Upper lobe of right lung (tissue), 1 donor: ENCODE measurements around the gene RNF151. TPM values are rescaled to one million over a fixed set of nuclear protein-coding genes. Genes with fewer than 3 reads are reported as not detected.

Source experiments
- ATAC-seq: fragments of 200-7000 bp; cut with Tn5 transposase; one replicate; pipeline ENCODE4 v1.9.1; 2020; ENCODE audit warnings: mild to moderate bottlenecking, moderate library complexity
- DNase-seq: peaks from one replicate; pipeline ENCODE4 v3.0.0-alpha.2; 2020
- H3K27ac ChIP-seq: fragments of 200-600 bp; one replicate; pipeline ENCODE4 v1.8.0; 2022
- H3K27me3 ChIP-seq: fragments of 200-600 bp; one replicate; pipeline ENCODE4 v1.8.0; 2022; ENCODE audit warnings: mild to moderate bottlenecking
- H3K36me3 ChIP-seq: fragments of 200-600 bp; one replicate; pipeline ENCODE4 v1.8.0; 2022
- H3K4me1 ChIP-seq: fragments of 200-600 bp; one replicate; pipeline ENCODE4 v1.8.0; 2022
- H3K4me3 ChIP-seq: fragments of 200-600 bp; one replicate; pipeline ENCODE4 v1.8.0; 2022; ENCODE audit warnings: mild to moderate bottlenecking
- H3K9me3 ChIP-seq: fragments of 200-600 bp; one replicate; pipeline ENCODE4 v1.8.0; 2022
- intact Hi-C: fragments of 100-400 bp; cut with DNase I; formaldehyde crosslinking; loops from one replicate; pipeline ENCODE4 v1.11.0; 2022
- total RNA-seq: library from RNA; stranded (reverse); fragmentation: NEBNext Ultra II Directional; extraction: Animal tissue kit (Norgen Biotek cat#: 25700); gene quantifications from one replicate; pipeline ENCODE4 v1.2.1, GENCODE V29; 2021
- TF ChIP-seq, protein P1 (sequence below): fragments of 200-600 bp; IDR thresholded peaks from one replicate; pipeline ENCODE4 v1.8.0; 2022; ENCODE audit warnings: antibody characterized with exemption
- donor health status: DM: no; HTN: yes; CAD: no; lungs with severe emphysema.

RNF151 gene
- total RNA-seq, 1 donor from 2014 or later: not detected

DNA sequence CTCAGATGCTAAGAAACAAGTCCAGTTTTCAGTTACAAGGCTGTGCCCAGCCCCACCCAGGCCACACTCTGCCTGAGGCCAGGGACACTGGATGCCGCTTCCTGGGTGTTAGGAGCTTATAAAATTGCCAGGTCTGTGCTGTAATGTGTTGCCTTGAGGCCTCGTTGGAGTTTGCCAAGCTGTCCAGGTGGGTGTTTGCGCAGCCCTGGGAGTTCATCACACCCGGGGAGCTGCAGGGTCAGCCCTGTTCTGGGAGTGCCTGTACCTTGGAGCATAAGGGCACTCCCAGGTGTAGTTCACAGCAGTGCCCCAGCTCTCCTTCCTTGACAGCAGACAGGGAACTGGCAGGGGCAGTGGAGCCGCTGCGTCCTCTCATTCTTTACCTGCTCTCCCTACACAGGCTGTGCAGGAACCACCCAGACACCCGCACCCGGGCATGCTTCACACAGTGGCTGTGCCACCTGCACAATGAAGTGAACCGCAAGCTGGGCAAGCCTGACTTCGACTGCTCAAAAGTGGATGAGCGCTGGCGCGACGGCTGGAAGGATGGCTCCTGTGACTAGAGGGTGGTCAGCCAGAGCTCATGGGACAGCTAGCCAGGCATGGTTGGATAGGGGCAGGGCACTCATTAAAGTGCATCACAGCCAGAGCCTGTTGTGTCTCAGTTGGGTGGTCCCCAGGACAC, 19.0 kb downstream of the RNF151 start:
- Histone ChIP-seq H3K36me3 (peaks cover 20% of the 10 kb centered on the region), H3K9me3 (no peaks in the 10 kb centered on the region), H3K27me3 (peaks cover 33% of the 10 kb centered on the region), H3K4me3 (no peak overlapping the region), H3K27ac (no peak overlapping the region), H3K4me1 (peaks cover 23% of the 10 kb centered on the region)
- TF ChIP-seq, protein P1, sequence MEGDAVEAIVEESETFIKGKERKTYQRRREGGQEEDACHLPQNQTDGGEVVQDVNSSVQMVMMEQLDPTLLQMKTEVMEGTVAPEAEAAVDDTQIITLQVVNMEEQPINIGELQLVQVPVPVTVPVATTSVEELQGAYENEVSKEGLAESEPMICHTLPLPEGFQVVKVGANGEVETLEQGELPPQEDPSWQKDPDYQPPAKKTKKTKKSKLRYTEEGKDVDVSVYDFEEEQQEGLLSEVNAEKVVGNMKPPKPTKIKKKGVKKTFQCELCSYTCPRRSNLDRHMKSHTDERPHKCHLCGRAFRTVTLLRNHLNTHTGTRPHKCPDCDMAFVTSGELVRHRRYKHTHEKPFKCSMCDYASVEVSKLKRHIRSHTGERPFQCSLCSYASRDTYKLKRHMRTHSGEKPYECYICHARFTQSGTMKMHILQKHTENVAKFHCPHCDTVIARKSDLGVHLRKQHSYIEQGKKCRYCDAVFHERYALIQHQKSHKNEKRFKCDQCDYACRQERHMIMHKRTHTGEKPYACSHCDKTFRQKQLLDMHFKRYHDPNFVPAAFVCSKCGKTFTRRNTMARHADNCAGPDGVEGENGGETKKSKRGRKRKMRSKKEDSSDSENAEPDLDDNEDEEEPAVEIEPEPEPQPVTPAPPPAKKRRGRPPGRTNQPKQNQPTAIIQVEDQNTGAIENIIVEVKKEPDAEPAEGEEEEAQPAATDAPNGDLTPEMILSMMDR: no peak
- no peak for ATAC-seq
- no peak for DNase-seq
- intact Hi-C loops: no loop called here

DNA sequence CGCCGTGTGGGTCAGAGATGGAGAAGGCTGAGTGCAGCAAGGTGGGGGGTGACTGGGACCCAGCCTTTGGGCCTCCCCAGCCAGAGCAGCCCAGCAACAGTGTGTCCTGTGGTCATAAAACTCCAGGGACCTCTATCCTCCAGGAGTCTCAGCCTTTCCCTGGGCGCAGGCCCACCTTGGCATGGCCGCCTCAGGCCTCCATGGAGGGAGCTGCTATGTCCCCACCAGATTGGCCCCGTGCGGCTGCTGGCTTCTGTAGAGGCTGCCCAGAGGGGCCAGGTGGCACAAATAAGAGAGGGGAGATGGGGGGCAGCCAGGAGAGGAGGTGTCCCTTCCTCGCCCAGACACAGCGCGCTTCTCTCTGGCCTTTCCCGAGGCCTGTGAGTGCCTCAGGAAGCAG, 20.5 kb downstream of the RNF151 start:
- DNase-seq (no peak), ATAC-seq (no peak)
- no peaks in the 10 kb centered on the region for H3K9me3 ChIP-seq
- H3K27ac ChIP-seq: no peak overlapping the region
- peaks cover 31% of the 10 kb centered on the region for H3K27me3 ChIP-seq
- peaks cover 35% of the 10 kb centered on the region for H3K4me1 ChIP-seq
- intact Hi-C loops: no loop called here
- H3K4me3 ChIP-seq: no peak overlapping the region
- TF ChIP-seq, protein P1: no peak
- H3K36me3 ChIP-seq: peaks cover 20% of the 10 kb centered on the region

DNA sequence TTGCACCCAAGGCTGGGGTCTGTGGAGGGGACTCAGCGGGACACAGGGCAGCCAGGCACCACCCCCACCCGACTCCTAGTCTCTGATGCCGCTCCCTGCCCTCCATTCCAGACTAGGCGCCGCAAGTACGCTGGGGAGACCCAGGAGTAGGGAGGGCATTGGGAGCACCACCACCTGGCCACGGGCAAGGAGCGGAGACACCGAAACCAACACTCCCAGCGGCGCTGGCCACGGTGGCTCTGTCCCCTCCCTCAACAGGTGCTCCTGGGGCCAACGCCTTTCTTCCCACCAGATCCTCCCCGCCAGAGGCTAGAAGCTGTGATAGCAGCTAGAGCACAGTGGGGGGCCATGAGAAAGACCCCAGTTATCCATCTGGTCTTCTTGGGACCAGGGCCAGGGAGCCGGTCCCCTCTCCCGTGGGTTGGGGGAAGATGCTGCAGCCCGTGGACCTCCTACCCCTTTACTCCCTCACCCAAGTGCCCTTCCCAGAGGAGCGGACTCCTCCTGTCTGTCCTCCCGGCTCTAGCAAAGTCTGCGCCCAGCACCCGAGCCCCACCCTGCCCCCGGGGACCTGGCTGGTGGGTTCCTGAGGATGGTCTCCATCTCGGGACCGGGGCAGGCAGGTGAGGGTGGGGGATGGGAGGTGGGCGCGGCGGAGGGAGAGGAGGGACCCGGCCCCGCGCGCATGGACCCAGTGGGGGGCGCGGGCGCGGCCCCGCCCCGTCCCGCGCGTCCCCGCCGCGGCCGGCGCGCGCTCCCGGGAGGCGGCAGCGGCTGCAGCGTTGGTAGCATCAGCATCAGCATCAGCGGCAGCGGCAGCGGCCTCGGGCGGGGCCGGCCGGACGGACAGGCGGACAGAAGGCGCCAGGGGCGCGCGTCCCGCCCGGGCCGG, 22.8 kb downstream of the RNF151 start, which contains the start of gene SYNGR3:
Gene SYNGR3 (plus strand): TSS at position 762 of the 892 bp plus-strand sequence. CDS start 133 bp downstream, outside the sequence.
- Histone ChIP-seq H3K4me3 (peak within 1 kb of the TSS; percentile 41), H3K36me3 (peaks cover 20% of the 10 kb centered on the region), H3K9me3 (no peaks in the 10 kb centered on the region), H3K4me1 (peaks cover 27% of the 10 kb centered on the region), H3K27me3 (peaks cover 27% of the 10 kb centered on the region), H3K27ac (no peak within 1 kb of the TSS)
- DNase-seq (no peak), ATAC-seq (no peak)
- TF ChIP-seq, protein P1: no peak
- intact Hi-C loops: no loop called here

DNA sequence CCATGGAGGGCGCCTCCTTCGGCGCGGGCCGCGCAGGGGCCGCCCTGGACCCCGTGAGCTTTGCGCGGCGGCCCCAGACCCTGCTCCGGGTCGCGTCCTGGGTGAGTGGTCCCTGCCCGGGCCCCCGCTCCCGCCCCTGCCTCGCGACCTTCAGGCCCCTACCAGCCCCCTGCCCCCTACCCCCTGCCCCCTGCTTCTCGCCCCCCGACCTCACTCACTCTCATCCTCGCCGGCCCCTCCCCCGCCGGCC, 23.4 kb downstream of the RNF151 start:
- no peaks in the 10 kb centered on the region for H3K9me3 ChIP-seq
- H3K4me3 ChIP-seq: no peak overlapping the region
- peaks cover 20% of the 10 kb centered on the region for H3K36me3 ChIP-seq
- DNase-seq (no peak), ATAC-seq (no peak)
- H3K27ac ChIP-seq: no peak overlapping the region
- peaks cover 21% of the 10 kb centered on the region for H3K4me1 ChIP-seq
- intact Hi-C loops: no loop called here
- H3K27me3 ChIP-seq: peaks cover 27% of the 10 kb centered on the region
- TF ChIP-seq, protein P1: no peak

DNA sequence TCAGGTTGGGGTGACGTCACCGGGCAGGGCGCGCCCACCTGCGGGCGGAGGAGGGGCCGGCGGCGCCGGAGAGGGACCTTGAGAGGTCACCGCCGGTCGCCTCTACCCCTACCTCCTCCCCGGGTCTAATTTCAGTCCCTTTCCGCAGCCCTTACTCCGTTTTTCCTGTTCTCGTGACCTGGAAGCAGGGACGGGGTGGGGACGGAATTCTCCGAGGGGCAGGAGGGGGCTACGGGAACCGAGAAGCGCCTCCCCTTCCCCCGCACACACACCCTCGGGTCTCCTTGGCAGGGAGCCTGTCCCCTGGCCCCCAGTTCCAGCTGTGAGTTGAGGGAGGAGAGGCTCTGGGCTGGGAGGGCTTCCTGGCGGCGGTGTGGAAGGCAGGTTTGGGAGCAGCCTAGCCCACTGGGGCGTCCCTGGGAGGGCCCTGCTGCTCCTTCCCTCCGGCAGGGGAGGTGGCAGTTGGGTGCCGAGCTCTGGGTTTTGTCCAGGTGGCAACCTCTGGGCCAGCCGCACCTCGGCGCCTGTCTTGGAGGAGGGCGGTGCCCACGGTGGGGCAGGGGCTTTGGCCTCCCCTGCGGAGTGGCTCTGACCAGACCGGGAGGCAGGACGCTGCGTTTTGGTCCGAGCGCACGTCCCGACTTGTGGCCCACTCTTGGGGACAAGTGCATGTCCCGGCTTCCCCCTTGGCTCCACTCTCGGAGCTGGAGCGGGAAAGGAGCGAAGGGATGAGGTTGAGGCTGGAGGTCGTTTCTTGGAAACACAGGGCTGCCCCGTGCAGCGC, 23.9 kb downstream of the RNF151 start:
- H3K27me3 ChIP-seq: peaks cover 27% of the 10 kb centered on the region
- TF ChIP-seq, protein P1: no peak
- H3K27ac ChIP-seq: no peak overlapping the region
- no peak for ATAC-seq
- DNase-seq: no peak
- peaks cover 16% of the 10 kb centered on the region for H3K4me1 ChIP-seq
- peak overlapping the region; percentile 41 for H3K4me3 ChIP-seq
- no peaks in the 10 kb centered on the region for H3K9me3 ChIP-seq
- intact Hi-C loops: no loop called here
- H3K36me3 ChIP-seq: peaks cover 16% of the 10 kb centered on the region
